ENCODE results near the gene AHI1.

- no peak for TF ChIP-seq EZH2 (IDR thresholded peaks at IDR 0.05; ENCODE audit: borderline replicate concordance, low read depth, low read length, severe bottlenecking)
- TF ChIP-seq CTCF (IDR thresholded peaks at IDR 0.05; ENCODE audit: borderline replicate concordance, extremely low read depth, low read length, poor library complexity, severe bottlenecking) = no peak
Observed at GRCh38 chr6:135385299-135385698, 112.2 kb downstream of the AHI1 start.
